Peyer's patch (tissue), 4 donors: Measurements from ENCODE around the gene ZNF618.

ENCODE experiments used
- POLR2A ChIP-seq, 2 donors: fragments of 450-650 bp; IDR thresholded peaks; one replicate each; pipeline ENCODE4 v1.5.1; 2017; ENCODE audit warnings: antibody characterized with exemption in 2 of 2, mild to moderate bottlenecking in 2 of 2, moderate library complexity in 2 of 2
- TF ChIP-seq, protein P1 (sequence below), 6 experiments: fragments of 450-650 bp in 4 of 6; fragments of 200-600 bp in 2 of 6; sonication (generic) in 1 of 6; IDR thresholded peaks; one replicate each; pipeline ENCODE4 v1.5.1; 2017 to 2019; ENCODE audit warnings: antibody characterized with exemption in 6 of 6, mild to moderate bottlenecking in 3 of 6, moderate library complexity in 1 of 6

DNA sequence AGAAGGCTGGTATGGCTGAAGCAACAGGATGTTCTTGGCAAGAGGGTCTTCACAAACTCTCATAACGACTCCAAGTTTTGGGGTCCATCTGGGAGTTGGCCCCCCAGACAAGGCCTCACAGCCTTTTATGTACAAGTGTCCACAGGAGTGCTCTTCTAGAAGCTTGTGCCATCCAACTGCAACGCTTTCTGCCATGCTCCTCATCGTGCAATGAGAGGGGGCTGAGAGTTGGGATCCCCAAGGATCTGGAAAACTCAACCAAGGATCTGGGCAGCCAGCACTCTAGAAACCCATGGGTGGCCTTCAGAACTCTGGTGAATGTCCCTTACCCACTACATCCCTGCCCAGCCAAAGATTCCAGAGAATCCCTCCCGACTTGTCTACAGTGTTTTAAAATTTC is 210.5 kb downstream of the ZNF618 start:
- TF ChIP-seq, protein P1, sequence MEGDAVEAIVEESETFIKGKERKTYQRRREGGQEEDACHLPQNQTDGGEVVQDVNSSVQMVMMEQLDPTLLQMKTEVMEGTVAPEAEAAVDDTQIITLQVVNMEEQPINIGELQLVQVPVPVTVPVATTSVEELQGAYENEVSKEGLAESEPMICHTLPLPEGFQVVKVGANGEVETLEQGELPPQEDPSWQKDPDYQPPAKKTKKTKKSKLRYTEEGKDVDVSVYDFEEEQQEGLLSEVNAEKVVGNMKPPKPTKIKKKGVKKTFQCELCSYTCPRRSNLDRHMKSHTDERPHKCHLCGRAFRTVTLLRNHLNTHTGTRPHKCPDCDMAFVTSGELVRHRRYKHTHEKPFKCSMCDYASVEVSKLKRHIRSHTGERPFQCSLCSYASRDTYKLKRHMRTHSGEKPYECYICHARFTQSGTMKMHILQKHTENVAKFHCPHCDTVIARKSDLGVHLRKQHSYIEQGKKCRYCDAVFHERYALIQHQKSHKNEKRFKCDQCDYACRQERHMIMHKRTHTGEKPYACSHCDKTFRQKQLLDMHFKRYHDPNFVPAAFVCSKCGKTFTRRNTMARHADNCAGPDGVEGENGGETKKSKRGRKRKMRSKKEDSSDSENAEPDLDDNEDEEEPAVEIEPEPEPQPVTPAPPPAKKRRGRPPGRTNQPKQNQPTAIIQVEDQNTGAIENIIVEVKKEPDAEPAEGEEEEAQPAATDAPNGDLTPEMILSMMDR (IDR thresholded peaks at IDR 0.05): no peak
- no peak for TF ChIP-seq POLR2A (IDR thresholded peaks at IDR 0.05)
